GM19023 (cell line): ENCODE measurements around the gene SLC39A8.
"Not testable (repeated sequence)": the region's sequence is repeated elsewhere in the genome, so short reads cannot be mapped to it uniquely, and the experiment has no call there.

Experiments
- ATAC-seq: cut with Tn5 transposase; IDR thresholded peaks from one replicate; pipeline ENCODE4 v1.9.1; 2021; ENCODE audit warnings: mild to moderate bottlenecking, moderate library complexity; ENCODE audit not compliant: unreplicated experiment

The SLC39A8 gene

DNA sequence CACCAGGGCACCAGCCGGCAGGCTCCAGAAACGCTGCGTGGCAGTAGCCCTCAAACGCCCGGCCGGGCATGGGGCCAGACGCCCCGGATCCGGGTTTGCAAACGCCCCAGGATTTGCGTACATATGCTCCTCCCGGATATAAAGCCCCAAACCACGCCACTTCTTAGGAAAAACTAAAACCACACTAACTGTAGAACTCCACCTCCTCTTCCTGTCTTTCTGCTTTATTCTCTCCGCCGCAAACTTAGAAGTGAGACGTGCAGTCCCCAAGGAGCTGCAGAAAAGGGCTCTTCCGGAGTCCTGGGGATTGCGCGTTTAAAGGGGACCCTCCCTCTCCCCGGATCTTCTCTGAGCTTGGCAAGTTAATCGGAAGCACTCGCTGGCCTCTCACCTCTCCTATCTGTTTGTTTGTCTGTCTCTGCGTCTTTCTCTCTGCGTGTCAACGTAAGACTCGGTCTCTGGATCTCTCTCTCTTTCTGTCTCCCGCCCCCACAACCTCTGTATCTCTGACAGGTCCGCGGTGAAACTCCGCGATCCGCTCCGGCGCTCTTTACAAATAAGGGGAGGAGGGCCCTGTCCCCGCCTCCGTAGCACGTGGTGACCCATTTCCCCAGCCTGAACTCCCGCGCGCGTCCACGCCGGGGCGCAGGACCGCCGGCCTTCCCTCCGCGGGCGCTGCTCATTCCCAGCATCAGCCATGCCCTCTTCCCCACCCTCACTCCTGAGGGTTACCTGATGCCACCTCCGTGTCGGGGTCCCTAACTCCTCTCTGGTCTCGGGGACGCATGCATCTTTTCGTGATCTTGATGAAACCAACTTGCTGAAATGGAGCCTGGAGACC is at the start of gene SLC39A8:
Gene SLC39A8, minus strand, starts transcription at position 529 of the 841 bp plus-strand sequence. CDS start 820 bp downstream, outside the sequence.
- ATAC-seq = peak; percentile 85

DNA sequence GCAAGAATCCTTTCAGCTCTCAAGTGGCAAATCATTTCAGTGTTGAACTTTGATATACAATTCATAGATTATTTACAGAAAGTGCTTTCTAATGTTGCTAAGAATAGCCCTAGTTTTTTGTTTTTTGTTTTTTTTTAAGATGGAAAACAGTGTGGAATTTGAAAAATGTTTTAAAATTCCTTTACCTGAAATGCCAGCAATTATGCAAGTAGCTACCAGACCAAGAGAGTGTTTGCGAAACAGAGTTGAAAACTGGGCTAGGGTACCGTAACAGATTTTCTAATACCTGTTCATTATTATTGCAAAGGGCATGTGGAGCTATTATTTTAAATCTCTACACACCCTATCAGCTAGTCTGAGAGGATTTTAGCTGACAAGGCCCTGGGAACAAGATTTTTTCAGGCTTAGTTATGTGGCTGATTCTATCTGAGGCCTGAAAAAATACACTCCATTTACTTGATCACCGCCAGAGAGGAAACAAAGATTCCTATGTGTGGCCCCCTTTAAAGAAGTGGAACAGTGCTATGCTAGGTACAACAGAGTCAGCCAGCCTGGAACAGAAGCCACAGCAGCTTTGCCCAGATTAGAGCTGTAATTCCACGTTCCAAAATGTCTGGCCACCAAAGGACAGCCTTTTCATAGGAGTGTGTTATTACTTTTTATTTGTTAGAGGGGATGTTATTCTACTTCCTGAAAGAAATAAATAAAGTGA is 46.9 kb upstream of the SLC39A8 start:
- no peak for ATAC-seq

DNA sequence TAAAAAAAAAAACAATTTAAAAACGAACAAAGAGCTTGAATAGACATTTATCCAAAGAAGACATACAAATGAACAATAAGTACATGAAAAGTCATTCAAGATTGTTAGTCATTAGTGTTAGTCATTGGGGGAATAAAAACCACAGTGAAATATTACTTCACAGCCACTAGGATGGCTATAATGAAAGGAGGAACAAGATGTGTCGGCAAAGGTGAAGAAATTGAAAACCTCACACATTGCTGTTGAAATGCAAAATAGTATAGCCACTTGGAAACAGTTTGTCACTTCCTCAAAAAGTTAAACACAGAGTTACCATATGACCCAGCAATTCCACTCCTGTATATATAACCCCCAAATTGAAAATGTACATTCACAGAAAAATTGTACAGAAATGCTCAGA is 45.2 kb upstream of the SLC39A8 start:
- peak; percentile 79 for ATAC-seq

DNA sequence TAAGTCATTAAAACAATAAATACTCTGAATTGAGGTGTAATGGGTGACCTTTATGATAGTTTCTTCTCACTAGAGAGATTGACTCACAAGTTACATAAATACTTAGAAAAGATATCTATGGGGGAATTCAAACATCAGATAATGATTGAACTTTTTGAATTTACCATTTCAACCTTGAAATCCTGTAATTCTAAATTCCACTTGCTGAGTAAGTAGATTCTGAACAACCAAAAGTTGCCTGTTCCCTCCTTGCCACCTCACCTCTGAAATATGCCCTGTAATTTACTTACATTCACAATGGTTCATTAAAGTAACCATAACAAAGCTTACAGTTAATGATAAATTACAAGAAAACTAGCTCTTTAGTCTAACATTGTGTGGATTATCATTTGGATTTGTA is 43.3 kb upstream of the SLC39A8 start:
- no peak for ATAC-seq

DNA sequence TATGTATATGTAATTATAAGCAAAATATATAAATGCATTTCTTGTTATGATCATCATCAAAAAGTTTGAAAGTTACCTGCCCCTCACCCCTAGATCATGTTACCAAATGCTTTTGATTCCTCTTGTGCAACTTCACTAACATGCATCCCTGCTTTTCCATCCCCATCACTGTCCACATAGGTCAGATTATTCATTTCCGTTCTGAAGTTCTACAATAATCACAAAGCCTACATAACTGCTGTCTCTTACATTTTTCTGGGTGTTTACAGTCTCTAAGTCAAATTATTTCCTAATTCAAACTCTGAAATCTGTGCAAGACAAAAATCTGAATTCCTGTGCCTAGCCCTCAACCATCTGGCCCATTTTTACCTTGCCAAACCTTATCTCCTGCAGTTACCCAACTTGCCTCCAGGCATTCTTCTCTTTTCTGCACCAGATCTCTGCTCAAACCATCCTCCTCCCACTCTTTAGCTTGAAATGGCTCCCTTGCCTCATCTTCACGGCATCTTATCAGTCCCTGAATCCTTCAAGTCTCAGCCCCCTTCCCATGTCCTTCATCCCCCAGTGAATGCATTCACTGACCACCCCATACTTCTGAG is 42.4 kb upstream of the SLC39A8 start:
- ATAC-seq = no peak

DNA sequence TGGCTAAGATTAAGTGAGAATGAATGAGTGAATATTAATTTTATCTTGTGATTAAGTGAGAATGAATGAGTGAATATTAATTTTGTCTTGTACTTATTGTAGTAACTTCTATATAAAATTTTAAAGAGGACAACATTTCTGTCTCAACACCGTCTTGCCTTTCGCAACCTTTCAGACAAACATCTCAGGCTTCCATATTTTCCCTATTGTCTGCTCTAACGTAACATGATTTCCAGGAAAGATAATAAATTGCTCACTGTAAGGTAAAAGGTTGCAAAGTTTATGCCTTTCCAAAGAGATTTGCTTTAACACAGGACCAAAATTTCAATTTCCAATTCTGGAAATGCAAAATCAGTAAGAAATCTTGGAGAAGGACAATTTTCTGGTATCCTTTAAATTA is 41.7 kb upstream of the SLC39A8 start:
- ATAC-seq = no peak

DNA sequence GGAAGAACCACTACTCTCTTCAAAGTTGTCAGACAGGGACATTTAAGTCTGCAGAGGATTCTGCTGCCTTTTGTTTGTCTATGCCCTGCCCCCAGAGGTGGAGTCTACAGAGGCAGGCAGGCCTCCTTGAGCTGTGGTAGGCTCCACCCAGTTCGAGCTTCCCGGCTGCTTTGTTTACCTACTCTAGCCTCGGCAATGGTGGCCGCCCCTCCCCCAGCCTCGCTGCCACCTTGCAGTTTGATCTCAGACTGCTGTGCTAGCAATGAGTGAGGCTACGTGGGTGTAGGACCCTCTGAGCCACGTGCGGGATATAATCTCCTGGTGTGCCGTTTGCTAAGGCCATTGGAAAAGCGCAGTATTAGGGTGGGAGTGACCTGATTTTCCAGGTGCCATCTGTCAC is 35.0 kb upstream of the SLC39A8 start:
- ATAC-seq = not testable (repeated sequence)

DNA sequence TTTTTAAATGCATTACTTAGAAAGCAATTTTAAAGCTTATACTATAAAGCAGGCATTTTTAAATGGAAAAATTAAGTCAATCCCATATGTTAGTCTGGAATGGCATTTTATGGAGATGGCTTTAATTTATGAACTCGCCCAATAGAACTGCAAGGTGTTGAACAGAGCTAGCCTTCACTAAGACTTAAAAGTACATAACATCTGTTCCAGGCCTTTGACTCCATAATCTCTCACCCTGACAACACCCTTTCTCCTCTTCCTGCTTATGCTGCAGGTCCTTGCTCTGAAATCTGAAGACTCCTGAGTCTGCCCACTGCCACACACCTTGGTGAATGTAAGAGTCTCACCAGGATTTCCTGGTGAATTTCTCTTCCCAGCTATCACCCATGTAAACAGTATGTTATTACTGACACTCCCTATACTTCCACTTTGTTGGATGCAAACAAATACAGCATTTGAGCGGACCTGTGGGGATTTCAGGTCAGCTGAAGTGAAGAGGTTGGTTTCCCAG is 17.7 kb upstream of the SLC39A8 start:
- ATAC-seq = no peak

DNA sequence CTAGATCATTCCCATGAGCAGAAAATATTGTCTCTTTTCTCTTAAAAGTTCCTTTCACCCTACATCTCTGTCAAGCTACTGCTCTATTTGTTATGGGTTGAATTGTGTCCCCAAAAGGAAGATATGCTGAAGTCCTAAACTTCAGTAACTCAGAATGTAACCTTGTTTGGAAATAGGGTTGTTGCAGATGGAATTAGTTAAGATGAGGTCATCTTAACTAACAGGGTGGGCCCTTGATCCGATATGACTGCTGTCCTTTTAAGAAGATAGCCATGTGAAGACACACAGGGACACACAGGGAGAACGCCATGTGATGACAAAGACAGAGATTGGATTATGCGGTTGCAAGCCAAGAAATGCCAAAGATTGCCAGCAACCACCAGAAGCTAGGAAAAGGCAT is 12.8 kb upstream of the SLC39A8 start:
- no peak for ATAC-seq

DNA sequence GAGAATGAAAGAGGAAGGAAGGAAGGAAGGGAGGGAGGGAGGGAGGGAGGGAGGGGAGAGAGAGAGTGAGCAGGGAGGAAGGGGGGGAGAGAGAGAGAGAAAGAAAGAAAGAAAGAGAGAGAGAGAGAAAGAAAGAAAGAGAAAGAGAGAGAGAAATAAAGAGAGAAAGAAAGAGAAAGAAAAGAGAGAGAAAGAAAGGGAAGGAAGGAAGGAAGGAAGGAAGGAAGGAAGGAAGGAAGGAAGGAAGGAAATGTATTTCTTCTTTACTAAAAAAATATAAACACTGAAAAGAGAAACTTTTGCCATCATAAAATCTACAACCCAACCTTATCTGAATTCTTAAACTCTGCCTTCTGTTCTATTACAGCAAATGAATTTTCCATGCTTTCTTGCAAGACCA is 12.4 kb upstream of the SLC39A8 start:
- not testable (repeated sequence) for ATAC-seq

DNA sequence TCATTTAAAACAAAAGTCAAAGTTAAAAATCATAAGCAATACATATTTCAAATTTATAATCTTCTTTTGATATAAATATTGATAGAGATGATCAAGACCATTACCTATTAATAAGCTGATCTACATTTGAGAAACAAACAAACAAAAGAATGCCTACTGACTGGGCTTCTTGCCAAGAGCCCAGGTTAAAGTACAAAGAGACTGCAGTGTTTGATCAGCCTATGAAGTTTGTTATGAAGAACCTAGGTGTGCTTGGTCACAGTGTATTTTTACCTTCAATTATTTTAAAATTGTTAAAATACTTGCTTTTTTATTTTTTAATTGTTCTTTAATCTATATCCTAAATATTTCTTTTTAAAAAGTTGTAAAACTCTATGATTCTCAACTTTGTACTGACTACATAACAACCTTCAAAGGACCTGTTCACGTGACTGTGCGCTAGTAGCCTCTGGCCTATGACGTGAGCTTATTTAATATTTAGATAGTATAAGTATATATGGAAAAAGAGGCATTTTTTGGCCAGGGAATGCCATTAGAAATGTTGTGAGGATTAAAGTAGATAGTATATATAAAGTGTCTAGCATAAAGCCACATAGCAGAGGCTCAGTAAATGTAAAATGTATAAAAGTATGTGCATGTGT is 11.4 kb upstream of the SLC39A8 start:
- ATAC-seq = no peak

DNA sequence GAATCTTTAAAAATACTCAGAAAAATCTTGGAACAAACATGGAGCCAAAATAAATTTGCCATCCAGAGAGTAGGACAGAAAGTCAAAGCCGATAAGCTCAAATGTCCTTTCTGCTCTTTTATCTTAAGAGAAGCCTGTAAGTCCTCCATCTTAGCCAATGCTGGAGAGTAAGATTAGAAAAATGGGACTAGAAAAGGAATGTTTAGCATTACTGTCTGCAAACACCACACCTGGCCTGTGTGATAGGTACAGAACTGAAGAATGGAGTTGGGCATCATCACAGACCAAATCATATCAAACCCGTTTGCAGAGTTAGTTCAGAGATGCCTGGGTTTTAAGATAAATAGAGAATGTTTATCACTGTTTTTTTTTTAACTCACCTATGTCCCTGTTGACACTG is 10.5 kb upstream of the SLC39A8 start:
- ATAC-seq = no peak

DNA sequence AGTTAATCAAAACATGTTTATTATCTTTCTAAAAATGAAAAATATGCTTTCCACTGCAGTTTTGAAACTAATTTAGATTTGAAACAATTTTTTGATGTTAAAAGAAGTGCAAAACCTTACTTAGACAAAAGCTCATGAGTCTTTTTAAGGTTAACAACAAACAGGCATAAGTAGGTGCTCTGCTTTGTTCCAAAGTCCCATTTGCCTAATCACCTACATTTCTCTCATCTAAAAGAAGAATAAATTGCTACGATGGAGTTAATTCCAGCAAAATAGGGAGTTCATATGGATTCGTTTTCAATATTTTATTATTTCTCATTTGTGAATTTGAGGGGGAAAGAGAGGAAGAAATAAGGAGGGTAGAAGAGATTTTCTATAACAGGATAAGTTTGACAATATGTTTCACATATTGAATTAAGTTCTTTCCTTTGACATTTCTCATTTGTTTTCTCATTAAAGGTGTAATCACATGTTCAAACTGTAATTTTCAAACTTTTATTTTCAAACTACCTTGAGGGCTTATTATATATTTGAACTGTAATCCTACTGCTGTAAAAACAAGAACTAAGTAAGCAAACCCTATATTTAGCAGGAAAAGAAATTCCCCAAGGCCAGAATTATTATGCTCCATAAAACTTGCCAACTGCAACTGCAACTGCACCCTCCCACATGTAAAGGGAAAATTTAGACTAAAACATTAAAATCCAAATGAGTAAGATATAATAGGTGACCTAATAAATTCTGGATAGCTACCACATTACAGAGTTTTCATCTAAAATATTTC is 9.6 kb upstream of the SLC39A8 start:
- ATAC-seq = no peak

DNA sequence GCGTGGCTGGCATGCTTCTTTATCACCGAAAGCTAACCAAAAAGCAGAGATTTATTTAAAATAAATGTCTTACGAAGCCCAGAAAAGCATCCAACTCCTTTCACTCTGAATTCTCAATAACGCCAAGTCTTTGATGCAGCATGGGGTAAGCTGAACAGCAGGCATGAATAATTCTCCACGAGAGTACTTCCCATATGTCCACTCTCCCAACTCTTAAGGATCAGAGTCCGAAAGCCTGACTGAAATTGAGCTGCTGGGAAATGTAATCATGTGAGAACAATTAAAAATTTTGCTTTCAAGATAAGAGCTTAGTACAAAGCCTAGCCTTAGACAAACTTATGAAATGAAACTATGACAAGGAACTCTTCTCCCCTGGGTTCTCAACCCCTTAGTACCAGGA is 7.5 kb upstream of the SLC39A8 start:
- no peak for ATAC-seq

DNA sequence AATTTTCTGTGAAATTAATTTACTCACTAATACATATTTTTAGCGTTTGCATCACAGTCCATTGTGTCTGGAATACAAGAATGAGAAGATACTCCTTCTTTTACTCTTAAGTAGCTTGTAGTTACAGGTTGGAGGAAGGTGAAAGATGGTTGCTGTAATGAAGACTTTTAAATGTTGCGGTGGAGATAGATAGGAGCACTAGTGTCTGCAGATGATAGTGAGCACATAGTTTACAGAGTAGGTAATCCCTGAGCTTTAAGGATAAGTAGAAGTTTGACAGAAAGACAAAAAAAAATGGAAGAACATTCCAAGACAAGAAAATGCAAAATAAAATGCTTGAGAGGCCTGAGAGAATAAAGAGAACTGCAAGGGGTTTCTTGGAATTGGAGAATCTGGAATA is 5.4 kb upstream of the SLC39A8 start:
- ATAC-seq = no peak

DNA sequence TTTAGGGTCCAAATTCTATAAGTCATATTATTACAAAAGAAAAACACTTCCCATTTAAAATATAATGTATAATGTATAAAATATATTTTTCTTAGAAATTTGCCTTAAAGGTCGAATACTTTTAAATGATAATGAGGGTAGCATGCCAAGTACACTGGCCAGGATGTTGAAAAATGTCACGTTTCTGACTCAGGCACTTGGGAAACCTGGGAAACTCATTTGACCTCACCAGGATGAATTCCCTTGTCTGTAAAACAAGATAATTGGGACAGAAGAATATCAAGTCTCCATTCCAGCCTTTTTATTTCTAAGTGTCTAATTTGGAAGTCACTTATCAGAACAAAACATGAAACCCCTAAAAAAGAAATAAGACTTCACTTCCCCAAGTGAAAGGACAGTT is 3.4 kb upstream of the SLC39A8 start:
- no peak for ATAC-seq

DNA sequence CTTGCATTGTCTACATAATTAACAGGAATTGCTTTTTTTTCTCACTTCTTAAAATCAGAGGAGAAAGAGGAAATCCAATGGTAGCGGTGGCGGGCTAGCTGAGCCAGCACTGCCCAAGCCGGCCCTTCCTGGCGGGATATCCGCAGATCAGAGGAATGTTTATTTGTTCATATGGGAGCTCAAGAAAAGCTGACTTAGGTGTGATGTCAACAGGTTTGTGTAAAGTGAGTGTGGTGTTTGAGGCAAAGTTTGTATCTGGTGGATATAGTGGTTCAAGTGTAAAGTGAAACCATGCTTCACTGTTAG is 466 bp upstream of the SLC39A8 start:
- ATAC-seq = no peak

DNA sequence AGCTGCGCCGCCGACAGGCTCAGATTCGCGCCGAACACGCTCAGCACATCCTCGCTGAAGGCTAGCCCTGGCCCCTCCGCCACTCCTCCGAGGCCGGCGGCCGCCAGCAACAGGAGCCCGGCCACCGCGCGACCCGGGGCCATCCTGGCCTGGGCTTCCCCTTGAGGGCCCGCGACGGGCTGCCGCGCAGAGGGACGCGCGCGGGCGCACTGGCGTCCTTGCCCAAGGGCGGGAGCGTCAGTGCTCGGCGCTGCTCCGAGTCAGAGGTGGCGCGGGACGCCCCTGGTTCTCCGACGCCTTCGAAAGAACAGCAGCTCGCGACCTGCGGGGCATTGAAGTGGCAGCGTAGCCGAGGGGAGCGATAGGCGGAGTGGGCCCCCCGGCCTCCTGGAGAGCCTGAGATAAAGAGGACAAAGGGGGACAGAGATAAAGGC is 745 bp downstream of the SLC39A8 start:
- ATAC-seq = peak; percentile 55

DNA sequence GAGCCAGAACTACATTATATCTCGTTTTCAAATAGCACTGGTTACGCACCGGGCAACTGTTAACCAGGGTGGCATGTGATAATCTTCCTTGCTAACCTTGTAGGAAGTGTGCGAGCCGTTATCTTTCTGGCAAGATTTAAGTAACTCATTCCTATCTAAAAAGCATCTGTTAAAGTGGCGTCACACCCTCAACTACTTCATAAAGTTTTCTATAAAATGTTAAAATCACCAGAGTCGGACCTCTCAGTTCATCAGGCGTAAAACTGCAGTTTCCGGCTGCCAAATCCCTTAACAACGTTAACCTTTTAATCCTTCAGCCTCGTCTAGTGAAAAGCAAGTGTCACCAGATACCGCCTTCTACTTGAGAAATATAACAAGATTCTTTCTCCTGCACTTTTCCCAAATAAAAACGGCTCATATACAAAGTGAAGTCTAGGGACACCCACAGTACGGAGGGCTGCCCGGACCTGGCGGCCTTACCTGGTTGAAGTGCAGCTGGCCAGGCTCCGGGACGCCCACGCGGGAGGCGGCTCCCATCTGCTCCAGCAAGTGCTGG is 1.2 kb downstream of the SLC39A8 start:
- ATAC-seq = peak; percentile 39

DNA sequence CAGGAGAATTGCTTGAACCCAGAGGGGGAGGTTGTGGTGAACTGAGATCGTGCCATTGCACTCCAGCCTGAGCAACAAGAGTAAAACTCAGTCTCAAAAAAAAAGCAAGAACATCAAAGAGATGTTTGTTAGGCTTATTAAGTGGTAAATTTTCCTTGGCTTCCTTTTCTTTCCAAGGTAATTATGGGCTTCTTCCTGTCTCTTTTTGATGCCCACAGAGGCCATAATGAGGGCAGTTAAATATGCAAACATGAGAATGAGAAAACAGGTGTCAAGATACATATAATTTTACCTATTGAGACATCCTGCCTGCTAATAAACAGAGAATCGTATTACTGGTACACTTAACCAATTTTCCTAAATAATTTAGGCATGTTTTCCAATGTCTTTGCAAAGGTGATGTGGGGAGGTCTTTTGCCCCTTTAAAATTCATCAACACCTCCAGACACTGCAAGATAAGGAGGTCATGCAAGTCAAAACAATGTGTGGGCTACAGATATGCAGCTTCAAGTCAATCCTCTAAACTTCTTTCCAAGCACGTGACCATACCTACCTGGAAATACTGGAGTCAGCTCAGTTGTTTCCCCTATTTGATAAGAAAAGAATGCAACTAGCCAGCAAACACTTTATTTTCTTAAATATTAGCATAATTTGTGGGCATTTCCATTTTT is 2.7 kb downstream of the SLC39A8 start:
- no peak for ATAC-seq
